RCC 7860 (cell line): ENCODE data around the gene RCCD1.

Experiments used
- DNase-seq: peaks from one replicate; pipeline ENCODE4 v3.0.0-alpha.2; 2015; ENCODE audit warnings: low spot score
- FAIRE-seq: peaks from 2 replicates; lab custom pipeline; 2012; peaks lifted over from hg19 to GRCh38; lab: Jason Lieb, UNC

RCCD1 gene

DNA sequence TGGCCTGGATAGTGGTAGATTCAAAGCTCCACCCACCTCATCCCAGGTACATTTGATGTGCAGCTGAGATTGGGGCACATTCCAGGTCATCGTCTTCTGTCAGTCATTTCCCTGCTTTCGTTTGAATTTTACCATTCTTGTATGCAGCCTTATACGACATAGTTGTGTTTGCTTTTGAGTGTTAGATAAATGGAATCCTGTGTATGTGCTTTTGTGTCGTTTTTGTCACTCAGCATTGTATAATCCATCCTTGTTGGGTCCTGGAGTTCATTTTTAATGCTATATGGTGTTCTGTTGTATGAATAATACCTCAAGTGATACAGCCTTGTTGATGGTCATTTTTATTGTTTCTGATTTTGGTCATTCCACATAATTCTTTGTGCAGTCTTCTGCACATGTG, 7.3 kb downstream of the RCCD1 start:
- FAIRE-seq, result no peak

DNA sequence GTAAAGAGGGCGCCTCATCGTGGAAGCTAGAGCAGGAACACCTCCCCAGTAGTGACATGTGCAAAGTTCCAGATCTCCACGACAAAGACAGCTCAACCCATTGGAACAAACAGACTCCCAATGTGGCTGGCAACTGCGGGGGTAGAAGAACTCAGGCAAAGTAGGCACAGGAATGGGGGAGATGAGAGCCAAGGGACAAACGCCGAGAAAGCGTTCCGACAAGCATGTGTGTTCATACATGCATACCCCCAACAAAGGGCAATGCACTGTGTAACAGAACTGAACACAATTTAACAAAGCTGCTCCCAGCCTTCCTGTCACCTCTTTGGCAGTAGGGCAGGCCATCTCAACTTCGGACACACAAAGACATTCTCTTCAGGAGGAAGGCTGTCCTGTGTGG, 11.6 kb downstream of the RCCD1 start:
- DNase-seq (no peak), FAIRE-seq (no peak)

More for the DNA sequence above, 7.3 kb downstream of the RCCD1 start:
- no peak for DNase-seq

DNA sequence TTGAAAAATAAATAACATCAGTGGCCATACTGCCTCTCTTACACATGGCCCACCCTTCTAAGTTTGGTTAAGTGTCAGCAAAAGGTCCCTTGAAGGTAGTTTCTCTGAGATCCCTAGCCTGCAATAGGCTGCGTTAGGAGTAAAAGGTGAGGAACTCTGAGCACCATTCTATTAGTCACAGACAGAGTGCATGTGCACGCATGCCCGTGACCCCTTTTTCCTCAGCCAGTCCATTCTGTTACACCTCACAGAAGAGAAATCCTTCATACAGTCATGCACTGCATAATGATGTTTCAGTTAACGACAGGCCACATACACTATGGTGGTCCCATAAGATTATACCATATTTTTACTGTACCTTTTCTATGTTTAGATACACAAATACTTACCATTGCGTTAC, 12.5 kb downstream of the RCCD1 start:
- no peak for FAIRE-seq
- no peak for DNase-seq

DNA sequence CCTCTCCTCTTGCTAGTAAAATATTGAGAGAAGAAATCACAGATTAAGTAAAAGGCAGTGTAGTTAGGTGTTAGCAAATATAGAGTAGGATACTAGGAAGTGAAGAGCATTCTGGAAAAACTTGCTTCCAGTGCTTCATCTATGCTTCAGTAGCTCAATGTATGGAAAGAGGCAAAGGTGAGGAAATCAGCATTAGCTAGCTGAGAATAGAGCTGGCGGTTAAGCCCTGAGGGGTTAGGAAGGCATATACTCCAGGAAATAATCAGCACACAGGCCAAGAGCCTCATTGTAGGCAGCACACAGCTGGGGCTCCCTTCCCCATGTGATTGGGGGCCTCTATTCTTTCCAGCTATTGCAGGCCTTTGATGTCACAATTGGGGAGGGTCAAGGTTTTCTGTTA, 13.8 kb downstream of the RCCD1 start:
- FAIRE-seq (no peak), DNase-seq (no peak)

DNA sequence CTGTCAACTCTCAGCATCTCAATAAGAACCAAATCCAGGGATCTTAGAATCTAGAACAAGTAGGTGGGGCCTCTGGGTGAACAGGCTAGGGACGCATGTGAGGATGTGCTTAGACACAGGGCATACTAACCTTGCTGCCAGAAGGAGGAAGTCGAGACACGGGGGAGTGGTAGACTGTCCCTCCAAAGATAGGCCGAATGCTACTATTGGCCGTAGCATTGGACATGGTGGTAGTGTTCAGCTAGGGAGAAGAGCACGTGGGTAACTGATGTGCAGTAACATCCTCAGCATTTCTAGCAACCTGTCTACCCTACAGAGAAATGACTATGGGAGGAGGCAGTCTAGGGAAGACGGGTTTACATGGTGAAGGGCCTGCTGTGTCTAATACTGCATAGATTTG, 15.6 kb downstream of the RCCD1 start:
- FAIRE-seq, result no peak
- no peak for DNase-seq

DNA sequence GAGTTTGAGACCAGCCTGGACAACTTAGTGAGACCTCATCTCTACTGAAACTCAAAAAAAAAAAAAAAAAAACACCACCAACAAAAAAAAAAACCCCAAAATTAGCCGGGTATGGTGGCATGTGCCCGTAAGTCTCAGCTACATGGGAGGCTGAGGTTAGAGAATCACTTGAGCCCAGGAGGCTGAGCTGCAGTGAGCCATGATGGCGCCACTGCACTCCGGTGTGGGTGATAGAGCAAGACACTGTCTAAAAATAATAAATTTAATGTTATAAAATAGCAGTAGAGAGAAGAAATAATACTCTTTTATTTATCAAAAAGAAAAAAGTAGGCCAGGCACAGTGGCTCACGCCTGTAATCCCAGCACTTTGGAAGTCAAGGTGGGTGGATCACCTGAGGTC, 17.4 kb downstream of the RCCD1 start:
- DNase-seq, result no peak
- no peak for FAIRE-seq

DNA sequence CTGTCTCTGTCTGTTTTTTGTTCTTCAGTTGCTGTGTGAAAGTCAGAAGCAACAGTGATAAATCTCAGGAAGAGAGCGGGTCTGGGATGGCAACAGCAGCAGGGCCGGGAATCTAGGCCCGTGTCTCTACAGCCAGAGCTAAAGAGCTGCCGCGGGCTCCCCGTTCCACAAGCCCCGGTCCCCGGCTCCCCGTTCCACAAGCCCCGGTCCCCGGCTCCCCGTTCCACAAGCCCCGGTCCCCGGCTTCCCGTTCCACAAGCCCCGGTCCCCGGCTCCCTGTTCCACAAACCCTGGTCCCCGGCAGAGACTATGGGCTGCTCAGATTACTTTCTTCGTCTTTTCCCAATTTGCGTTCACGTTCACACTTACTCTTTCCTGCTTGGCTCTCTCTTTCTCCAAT, 19.5 kb downstream of the RCCD1 start:
- DNase-seq, result no peak
- FAIRE-seq, result no peak

DNA sequence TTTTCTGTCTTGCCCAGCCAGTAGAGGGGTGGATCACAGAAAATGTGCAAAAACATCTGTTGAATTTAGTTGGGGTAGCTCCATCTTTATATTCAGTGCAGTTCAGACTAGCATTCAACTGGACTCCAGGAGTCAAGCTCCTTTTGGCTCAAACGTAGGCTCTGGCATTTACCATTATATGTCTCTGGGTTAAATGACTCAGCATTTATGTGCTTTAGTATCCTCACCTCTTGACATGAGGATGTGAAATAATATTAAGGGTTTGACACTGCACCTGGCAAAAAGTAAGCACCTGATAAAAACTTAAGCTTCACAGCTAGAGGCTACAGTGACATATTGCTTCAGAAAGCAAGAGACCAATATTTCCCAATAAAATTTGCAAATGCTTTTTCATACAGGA, 24.9 kb downstream of the RCCD1 start:
- no peak for FAIRE-seq
- DNase-seq, result no peak

DNA sequence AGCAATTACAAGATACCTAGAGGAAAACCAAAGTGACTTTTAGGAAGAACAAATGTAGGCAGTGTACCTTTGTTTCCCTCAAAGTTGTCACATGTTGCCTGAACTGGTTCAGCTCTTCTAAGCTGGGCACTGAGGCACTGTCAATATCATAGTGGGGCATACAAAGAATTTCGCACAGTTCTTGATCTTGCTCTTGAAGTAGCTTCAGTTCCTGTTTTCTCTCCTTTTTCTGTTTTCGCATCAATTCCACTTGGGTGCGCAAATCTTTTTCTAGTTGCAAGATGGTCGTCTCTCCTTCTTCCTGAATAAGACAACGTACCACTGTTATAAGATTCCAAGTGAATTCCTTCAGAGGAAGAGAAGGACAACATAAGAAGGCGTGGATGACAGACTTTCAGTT, 27.0 kb downstream of the RCCD1 start:
- DNase-seq (no peak), FAIRE-seq (no peak)

DNA sequence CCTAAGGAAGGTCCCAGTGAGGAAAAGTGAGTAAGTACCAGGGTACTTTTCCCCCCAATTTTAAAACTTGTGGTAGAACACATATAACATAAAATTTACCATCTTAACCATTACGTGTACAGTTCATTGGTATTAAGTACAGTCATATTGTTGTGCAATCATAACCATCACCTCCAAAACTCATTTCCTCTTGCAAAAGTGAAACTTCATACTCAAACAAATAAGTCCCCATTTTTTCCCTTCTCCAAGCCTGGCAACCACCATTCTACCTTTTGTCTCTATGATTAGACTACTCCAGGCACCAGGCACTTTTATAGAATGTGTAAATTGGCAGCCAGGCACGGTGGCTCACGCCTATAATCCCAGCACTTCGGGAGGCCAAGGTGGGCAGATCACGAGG, 27.5 kb downstream of the RCCD1 start:
- DNase-seq, result no peak
- no peak for FAIRE-seq

DNA sequence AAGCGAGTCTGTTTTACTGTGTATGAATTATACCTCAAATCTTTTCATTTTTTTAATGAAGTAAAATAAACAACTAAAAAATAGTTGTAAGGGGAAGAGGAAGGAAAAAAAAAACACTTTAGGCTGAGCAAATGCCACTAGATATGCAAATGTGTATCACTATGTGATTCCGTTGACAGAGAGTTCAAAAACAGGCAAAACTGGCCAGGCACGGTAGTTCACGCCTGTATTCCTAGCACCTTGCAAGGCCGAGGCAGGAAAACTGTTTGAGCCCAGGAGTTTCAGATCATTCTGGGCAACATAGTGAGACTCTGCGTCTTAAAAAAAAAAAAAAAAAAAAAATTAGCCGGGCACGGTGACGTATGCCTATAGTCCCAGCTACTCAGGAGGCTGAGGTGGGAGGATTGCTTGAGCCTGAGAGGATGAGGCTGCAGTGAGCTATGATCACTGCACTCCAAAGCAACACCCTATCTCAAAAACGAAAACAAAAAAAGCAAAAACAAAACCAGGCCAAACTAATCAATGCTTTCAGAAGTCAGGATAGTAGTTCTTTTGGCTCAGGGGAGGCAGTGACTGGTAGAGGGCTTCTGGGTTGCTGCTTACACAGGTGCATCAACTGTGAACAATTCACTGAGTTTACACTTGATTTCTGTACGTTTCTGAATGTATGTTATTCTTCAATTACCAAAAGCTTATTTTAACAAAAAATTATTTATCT, 32.3 kb downstream of the RCCD1 start:
- FAIRE-seq, result no peak

DNA sequence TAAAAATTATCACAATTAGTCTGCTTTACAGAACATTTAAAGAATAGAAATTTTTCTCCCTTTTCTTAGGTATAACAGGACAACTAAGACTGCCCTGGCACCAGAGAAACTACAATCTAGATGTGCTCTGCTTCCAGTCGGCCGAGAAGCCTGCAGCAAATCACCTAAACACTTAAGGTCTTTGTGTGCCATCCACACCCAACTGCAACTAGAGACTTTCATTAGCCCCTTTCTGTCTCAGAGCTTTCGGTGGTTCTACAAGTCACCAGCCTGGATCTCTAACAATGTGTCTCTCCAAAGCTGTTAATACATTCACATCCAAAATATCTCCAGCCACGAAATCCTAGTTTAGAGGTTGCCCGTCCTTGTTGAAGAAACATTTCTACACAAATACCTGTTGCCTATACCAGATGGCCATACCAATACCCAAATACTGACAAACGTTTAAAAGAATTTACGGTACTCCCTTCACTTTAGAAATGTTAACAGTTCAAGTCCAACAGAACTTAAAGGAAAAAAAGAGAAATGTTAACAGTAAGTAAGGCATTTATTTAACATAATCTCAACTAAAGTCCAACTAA, 33.0 kb downstream of the RCCD1 start:
- FAIRE-seq (no peak), DNase-seq (no peak)

More for the DNA sequence above, 32.3 kb downstream of the RCCD1 start:
- DNase-seq, result no peak

DNA sequence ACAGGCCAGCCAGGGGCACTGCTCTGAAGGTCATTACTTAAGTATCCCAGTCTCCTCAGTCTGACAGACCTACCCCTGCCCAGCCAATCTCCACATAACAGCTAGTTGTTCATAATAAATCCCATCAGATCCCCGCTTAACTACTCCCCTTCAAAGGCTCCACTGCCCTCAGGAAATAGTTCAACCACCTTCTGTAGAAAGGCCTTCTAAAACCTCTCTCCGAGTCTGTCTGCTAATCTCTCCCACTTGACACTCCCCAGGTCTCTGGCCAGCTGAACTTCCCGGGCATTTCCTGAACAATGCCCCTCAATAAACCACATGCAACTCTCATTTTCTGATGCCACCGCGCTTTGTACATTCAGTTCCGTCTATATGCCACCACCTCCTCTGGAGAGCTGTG, 33.6 kb downstream of the RCCD1 start:
- no peak for DNase-seq
- no peak for FAIRE-seq

DNA sequence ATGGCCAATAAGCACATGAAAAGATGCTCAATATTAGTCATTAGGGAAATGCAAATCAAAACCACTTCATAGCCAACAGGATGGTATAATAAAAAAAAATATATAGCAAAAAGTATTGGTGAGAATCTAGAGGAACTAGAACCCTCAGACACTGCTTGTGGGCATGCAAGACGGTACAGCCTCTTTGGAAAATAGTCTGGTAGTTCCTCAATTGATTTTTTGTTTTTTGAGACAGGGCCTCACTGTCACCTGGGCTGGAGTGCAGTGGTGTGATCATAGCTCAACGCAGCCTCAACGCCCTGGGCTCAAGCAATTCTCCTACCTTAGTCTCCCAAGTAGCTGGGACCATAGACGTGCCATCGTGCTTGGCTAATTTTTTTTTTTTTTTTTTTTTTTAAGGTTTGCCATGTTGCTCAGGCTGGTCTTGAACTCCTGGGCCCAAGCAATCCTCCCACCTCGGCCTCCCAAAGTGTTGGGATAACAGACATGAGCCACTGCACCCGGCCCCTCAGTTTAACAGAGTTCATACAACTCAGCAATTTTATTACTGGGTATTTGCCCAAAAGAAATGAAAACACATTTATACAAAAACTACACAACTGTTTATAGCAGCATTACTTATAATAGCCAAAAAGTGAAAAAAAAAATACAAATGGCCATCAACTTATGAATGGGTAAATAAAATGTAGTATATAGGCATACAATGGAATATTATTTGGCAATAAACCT, 34.5 kb downstream of the RCCD1 start:
- DNase-seq (no peak), FAIRE-seq (no peak)

DNA sequence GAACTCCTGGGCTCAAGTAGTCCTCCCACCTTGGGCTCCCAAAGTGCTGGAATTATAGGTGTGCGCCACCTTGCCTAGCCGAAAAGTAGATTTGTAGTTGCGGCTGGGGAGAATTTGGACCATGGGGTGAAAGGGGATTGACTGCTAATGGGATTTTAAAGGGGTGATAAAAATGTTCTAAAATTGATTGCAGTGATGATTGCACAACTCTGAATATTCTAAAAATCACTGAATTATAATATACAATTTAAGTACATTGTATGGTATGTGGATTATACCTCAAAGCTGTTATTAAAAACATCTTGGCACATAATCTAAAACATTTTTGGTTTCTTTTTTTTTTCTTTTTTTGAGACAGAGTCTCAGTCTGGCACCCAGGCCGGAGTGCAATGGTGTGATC, 35.8 kb downstream of the RCCD1 start:
- no peak for DNase-seq
- FAIRE-seq, result no peak

DNA sequence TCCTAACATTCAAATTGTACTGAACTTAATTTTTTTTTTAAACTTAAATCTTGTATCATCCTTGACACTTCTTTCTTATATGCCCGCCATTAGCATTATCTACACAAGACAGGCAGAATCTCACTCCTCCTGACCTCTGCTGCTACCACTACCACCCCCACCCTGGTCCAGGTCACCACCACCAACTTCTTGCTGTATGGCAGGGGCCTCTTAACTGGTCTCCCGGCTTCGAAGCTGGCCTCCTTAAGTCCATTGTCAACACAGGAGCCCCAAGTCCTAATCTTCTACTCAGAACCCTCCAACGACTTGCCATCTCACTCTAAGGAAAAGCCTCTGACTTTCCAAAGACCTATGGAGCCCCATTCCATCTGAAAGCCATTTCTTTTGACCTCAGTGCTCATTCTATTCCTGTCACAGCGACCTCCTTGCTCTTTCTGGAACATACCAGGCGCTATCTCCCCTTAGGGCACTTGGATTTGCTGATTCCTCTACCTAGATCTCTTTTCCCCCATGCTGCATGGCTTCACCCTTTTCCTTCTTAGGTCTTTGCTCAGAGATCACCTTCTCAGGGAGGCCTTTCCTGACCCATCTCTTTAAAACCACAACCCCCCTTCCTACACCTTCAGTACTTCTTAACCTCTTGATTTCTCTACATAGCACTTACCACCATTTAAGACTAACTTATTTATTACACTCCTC, 37.1 kb downstream of the RCCD1 start:
- no peak for FAIRE-seq
- no peak for DNase-seq

DNA sequence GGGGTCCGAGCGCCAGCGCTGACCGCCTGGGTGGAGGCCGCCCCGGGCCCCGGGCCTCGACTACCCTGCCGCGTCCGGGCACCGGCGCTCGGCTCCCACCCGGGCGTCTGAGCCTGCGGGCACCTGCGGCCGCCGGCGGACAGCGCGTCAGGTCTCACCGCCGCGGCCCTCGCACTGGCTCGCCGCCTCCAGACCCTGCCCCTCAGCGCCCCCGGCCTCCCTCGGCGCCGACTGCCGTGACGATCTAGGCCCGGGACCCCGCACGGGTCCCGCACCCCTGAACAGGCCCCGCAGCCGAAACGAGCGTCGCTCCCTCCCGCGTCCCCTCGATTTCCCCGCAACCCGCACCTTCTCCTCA, 39.4 kb downstream of the RCCD1 start:
- DNase-seq, result no peak
- FAIRE-seq, result no peak

DNA sequence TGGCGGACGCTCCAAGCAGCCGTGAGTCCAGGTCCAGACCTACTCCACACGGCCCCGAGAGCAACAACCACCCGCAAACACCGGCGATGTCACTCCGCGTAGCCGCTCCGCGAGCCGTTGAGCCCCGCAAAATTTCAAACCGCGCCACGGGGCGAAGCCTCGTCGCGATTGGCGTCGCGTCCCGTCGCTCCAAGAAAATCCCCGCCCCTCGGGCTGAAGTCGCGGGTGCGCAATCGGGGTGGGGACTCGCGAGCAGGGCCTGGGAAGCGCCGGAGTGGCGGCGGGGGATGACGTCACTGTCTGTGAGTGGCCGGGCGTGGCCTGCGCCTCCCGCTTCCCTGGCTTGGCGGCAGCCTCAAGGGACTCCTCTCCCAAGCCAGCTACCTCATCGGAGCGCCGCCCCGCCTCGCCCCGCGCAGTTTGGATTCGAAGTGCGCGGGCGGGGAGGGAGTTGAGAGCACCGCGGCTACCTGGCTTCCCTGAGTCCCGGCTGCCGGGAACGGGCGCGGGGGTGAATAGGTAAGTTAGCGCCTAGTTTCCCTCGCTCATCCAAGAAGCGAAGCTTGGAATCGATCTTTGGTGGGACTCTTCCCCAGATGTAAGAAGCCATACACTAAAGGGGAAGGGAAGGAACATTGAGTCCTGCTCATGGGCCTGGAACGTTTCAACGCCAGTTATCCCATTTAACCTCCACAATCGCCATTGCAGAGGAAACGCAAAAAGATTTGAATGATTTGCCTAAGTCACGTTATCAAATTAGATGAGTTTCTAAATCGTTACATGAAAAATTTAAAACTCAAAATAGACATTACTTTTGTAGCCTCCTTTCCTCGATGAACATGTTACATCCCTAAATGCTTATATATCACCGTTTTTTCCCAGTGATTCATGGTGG, 40.0 kb downstream of the RCCD1 start, which contains the start of gene PRC1:
PRC1 (minus strand) TSS at position 119 of the 895 bp plus-strand sequence; CDS start at position 1, 118 bp downstream.
- DNase-seq, result peak; percentile 95
- FAIRE-seq, result peak; percentile 80

DNA sequence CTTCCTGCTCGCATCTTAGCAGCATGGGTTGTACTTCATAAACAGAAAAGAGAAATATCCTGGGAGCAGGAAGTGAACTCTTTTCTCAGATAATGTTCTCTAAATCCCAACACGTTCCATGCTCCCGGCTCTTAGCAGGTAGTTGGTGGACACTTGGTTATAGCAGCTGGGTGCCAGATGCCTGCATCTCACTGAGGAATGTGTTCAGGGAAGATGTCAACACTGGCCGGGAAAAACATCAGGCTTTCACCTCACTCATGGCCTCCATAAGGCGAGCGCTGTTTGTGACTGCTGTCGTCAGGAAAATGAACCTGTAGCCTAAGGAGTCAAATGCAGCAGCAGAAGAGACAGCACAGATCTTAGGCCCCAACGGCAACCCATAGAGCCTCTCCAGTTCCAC, 44.1 kb downstream of the RCCD1 start:
- no peak for DNase-seq
- FAIRE-seq, result no peak

DNA sequence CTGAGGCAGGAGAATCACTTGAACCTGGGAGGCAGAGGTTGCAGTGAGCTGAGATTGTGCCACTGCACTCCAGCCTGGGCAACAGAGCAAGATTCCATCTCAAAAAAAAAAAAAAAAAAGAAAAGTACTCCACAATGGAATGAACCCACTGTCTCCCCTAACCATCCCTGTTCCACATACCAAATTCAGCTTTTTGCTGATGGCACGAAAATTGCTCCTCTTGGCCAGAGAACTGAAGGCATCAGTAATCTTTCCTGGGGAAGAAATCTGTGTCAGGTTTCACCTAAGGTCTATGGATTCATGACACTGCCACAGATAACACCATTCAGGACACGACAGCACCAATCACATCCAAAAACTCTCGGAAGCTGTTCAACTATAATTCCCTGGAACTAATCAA, 46.5 kb downstream of the RCCD1 start:
- DNase-seq (no peak), FAIRE-seq (no peak)

DNA sequence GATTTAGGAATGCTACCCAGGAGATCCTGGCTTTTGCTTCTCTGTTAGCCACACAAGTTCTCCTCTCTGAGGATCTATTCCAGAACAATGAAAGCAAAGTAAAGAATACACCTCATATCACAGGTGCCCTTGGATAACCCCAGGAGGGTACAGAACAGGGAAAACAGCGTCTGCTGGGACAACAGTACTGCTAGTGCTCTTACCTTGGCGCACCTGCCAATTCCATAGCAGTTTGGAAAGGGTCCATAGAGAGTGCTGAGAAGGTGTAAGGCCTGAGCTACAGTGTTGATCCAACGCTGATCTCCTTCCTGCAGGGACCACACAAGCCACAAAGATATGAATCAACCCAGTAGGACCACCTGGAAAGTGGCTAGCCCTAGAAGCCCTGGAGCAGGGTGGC, 52.6 kb downstream of the RCCD1 start:
- no peak for FAIRE-seq
- DNase-seq, result no peak
